Neural cell (in vitro differentiated cells): ENCODE data around the gene NOLC1.

Source experiments
- CTCF ChIP-seq: fragments of 450-650 bp; IDR thresholded peaks from 2 replicates; pipeline ENCODE4 v1.5.1; 2014; ENCODE audit warnings: antibody characterized with exemption, mild to moderate bottlenecking, moderate library complexity; ENCODE audit not compliant: poor library complexity, severe bottlenecking
- EZH2 ChIP-seq: fragments of 200-600, 300-800 bp; shearing (Covaris generic), sonication (generic); IDR thresholded peaks from 2 replicates; pipeline ENCODE4 v1.6.1; 2014; ENCODE audit warnings: antibody characterized with exemption, low read length, borderline replicate concordance, mild to moderate bottlenecking; ENCODE audit not compliant: insufficient read depth, poor library complexity, severe bottlenecking
- MXI1 ChIP-seq: fragments of 450-650 bp; conservative IDR thresholded peaks from 2 replicates; pipeline ENCODE4 v1.6.1; 2014; ENCODE audit warnings: antibody characterized with exemption, mild to moderate bottlenecking; ENCODE audit not compliant: poor library complexity, severe bottlenecking
- RAD21 ChIP-seq: fragments of 450-650 bp; conservative IDR thresholded peaks from 2 replicates; pipeline ENCODE4 v1.6.1; 2014; ENCODE audit warnings: antibody characterized with exemption, mild to moderate bottlenecking, moderate library complexity
- REST ChIP-seq: IDR thresholded peaks from 2 replicates; pipeline ENCODE4 v1.6.1; 2012; ENCODE audit warnings: borderline replicate concordance
- TAF1 ChIP-seq: IDR thresholded peaks from 2 replicates; pipeline ENCODE4 v1.6.1; 2012; ENCODE audit warnings: low read depth

- TF ChIP-seq CTCF (no peak), EZH2 (no peak), TAF1 (no peak), RAD21 (no peak), REST (no peak), MXI1 (no peak)
These were observed 36.4 kb upstream of the NOLC1 start for GRCh38 chr10:102115775-102116174.
